Activated naive CD8-positive, alpha-beta T cell (primary cell): ENCODE results near the gene TRRAP.

Source experiments
- H3K27ac Mint-ChIP-seq: one replicate; pipeline ENCODE4 v1.8.0; 2021; ENCODE audit warnings: mixed read lengths
- H3K27me3 Mint-ChIP-seq: one replicate; pipeline ENCODE4 v1.8.0; 2021; ENCODE audit warnings: mixed read lengths
- H3K36me3 Mint-ChIP-seq: one replicate; pipeline ENCODE4 v1.8.0; 2021; ENCODE audit warnings: mixed read lengths
- H3K4me1 Mint-ChIP-seq: one replicate; pipeline ENCODE4 v1.8.0; 2021; ENCODE audit warnings: low read depth, mixed read lengths
- H3K4me3 Mint-ChIP-seq: one replicate; pipeline ENCODE4 v1.8.0; 2021; ENCODE audit warnings: mild to moderate bottlenecking, mixed read lengths
- H3K9me3 Mint-ChIP-seq: one replicate; pipeline ENCODE4 v1.8.0; 2021; ENCODE audit warnings: low read depth, mixed read lengths

The TRRAP gene

DNA sequence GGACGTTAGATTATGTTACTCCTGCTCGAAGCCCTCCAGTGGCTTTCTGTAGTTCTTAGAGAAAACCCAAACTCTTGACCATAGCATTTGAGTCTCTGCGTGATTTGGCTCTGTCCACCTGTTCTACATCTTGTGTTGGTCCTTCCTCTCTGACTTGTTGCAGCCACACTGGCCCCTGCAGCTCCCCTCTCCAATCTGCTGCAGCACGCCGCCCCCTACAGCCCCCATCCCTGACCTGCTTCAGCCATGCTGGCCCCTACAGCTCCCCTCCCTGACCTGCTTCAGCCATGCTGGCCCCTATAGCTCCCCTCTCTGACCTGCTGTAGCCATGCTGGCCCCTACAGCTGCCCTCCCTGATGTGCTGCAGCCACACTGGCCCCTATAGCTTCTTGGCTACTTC lies 29.2 kb downstream of the TRRAP start:
- Mint-ChIP-seq H3K27ac (no peak overlapping the region), H3K27me3 (no peaks in the 10 kb centered on the region)

DNA sequence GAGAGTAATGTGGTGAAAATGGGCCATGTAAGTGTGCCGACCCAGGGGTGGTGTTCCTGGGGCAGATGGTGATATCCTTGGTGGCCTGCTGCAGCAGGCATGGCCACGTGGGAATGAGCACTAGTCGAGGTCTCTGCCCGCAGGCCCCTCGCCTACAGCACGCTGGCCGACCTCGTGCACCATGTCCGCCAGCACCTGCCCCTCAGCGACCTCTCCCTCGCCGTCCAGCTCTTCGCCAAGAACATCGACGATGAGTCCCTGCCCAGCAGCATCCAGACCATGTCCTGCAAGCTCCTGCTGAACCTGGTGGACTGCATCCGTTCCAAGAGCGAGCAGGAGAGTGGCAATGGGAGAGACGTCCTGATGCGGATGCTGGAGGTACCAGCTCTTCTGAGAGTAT lies 30.3 kb downstream of the TRRAP start:
- Mint-ChIP-seq H3K4me3 (no peak overlapping the region), H3K9me3 (no peaks in the 10 kb centered on the region), H3K36me3 (peaks cover 16% of the 10 kb centered on the region), H3K27me3 (no peaks in the 10 kb centered on the region), H3K4me1 (peaks cover 2% of the 10 kb centered on the region), H3K27ac (no peak overlapping the region)

More for the DNA sequence above, 29.2 kb downstream of the TRRAP start:
- no peaks in the 10 kb centered on the region for H3K9me3 Mint-ChIP-seq
- no peaks in the 10 kb centered on the region for H3K4me1 Mint-ChIP-seq
- peaks cover 17% of the 10 kb centered on the region for H3K36me3 Mint-ChIP-seq
- H3K4me3 Mint-ChIP-seq, result no peak overlapping the region

DNA sequence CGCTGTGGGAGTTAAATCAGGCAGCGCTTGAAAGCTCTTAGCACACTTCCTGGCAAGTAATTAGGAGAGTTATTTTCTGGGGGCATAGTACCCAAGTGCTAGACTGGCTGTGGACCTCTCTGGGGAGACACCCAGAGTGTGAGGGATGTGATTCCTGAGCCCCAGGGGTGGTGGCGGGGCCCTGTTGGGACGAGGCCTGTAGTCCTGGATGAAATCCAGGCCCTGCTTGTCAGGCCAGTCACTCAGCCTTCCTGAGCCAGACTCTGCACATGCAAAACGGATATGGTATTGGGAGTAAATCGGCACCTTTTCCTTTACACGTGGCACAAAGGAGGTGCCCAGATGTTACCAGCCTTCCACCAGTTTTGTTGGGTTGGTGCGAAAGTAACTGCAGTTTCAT lies 31.2 kb downstream of the TRRAP start:
- Mint-ChIP-seq H3K36me3 (peaks cover 13% of the 10 kb centered on the region), H3K4me1 (peaks cover 2% of the 10 kb centered on the region), H3K4me3 (no peak overlapping the region), H3K27ac (no peak overlapping the region), H3K9me3 (no peaks in the 10 kb centered on the region), H3K27me3 (no peaks in the 10 kb centered on the region)

DNA sequence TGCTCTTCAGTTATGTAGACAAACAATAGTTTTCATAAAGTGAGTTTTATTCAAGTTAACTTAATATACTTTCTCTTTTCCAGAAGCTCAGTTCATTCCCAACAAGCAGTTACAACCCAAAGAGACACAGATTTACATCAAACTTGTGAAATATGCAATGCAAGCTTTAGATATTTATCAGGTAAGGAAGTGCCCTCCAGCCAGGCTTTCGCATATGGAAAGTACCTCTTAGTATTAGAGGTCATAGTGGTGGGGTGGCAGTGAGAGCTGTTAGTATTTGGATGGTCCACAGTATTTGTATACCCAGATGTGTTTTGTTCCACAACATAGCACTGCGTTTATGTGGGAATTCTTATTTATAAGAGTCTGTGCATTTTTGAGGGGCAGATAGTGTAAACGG lies 32.1 kb downstream of the TRRAP start:
- no peaks in the 10 kb centered on the region for H3K9me3 Mint-ChIP-seq
- no peak overlapping the region for H3K4me3 Mint-ChIP-seq
- H3K36me3 Mint-ChIP-seq, result peaks cover 6% of the 10 kb centered on the region
- H3K27ac Mint-ChIP-seq, result no peak overlapping the region
- H3K4me1 Mint-ChIP-seq, result peaks cover 2% of the 10 kb centered on the region
- H3K27me3 Mint-ChIP-seq, result no peaks in the 10 kb centered on the region

DNA sequence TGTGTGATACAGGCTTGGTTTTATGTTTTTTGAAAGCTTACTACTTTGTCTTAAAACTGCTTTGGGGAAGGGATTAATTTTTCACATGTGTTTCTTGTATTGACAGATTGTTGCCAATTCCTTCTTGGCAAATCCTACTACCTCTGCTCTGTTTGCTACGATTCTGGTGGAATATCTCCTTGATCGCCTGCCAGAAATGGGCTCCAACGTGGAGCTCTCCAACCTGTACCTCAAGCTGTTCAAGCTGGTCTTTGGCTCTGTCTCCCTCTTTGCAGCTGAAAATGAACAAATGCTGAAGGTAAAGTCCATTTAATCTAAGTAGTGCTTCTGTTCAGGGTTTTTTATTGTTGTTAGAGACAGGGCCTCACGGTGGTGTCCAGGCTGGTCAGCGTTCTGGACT lies 33.6 kb downstream of the TRRAP start:
- H3K27ac Mint-ChIP-seq, result no peak overlapping the region
- H3K4me3 Mint-ChIP-seq, result no peak overlapping the region
- no peaks in the 10 kb centered on the region for H3K9me3 Mint-ChIP-seq
- H3K27me3 Mint-ChIP-seq, result no peaks in the 10 kb centered on the region
- H3K36me3 Mint-ChIP-seq, result peaks cover 6% of the 10 kb centered on the region
- peaks cover 2% of the 10 kb centered on the region for H3K4me1 Mint-ChIP-seq

DNA sequence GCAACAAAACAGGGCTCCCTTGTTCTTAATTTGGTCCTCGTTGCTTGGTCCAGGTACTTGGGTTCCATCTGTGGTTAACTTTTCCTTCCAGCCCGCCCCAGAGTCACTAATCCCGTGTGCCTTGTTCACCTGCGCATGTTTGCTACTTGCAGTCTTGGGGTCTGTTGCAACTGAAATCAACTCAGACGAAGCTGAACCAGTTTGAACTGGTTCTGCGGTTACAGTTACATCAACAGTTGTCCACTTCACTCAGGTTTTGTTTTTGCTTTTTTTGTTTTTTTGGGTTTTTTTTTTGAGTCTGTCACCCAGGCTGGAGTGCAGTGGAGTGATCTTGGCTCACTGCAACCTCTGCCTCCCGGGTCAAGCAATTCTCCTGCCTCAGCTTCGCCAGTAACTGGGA lies 34.7 kb downstream of the TRRAP start:
- peaks cover 6% of the 10 kb centered on the region for H3K36me3 Mint-ChIP-seq

DNA sequence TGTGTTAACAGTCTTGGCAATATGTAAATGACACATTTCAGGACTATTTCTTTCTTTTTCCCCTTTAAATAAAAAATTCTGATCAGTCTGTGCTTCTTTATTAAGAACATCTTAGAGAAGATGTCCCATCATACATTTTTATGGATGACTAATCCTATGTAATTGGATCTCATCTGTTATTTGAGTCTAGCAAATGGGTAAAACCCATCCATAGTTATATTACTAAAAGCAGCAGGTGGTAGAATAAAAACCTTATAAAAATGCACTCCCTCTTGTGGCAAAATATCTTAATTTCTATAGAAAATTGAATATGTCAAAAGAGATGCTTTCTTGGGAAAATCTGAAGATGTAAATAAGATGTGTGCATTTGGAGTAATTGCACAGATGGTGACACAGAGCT lies 35.3 kb downstream of the TRRAP start:
- H3K9me3 Mint-ChIP-seq, result no peaks in the 10 kb centered on the region
- peaks cover 2% of the 10 kb centered on the region for H3K4me1 Mint-ChIP-seq
- no peaks in the 10 kb centered on the region for H3K27me3 Mint-ChIP-seq
- H3K36me3 Mint-ChIP-seq, result peaks cover 6% of the 10 kb centered on the region
- H3K27ac Mint-ChIP-seq, result no peak overlapping the region
- no peak overlapping the region for H3K4me3 Mint-ChIP-seq

More for the DNA sequence above, 34.7 kb downstream of the TRRAP start:
- peaks cover 2% of the 10 kb centered on the region for H3K4me1 Mint-ChIP-seq
- H3K27ac Mint-ChIP-seq, result no peak overlapping the region
- no peak overlapping the region for H3K4me3 Mint-ChIP-seq
- no peaks in the 10 kb centered on the region for H3K27me3 Mint-ChIP-seq
- no peaks in the 10 kb centered on the region for H3K9me3 Mint-ChIP-seq

DNA sequence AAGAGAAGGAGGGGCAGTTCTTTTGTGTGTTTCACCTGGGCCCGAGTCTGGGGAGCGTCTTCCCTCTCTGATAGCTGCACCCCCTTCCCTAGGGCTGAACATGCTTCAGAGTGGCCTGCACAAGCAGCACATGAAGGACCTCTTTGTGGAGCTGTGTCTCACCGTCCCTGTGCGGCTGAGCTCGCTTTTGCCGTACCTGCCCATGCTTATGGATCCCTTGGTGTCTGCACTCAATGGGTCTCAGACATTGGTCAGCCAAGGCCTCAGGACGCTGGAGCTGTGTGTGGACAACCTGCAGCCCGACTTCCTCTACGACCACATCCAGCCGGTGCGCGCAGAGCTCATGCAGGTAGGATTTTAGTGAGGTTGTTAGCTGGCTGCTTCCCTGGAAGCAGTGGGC lies 39.0 kb downstream of the TRRAP start:
- Mint-ChIP-seq H3K36me3 (peaks cover 4% of the 10 kb centered on the region), H3K27me3 (no peaks in the 10 kb centered on the region), H3K9me3 (no peaks in the 10 kb centered on the region), H3K27ac (no peak overlapping the region), H3K4me1 (peaks cover 2% of the 10 kb centered on the region), H3K4me3 (no peak overlapping the region)

DNA sequence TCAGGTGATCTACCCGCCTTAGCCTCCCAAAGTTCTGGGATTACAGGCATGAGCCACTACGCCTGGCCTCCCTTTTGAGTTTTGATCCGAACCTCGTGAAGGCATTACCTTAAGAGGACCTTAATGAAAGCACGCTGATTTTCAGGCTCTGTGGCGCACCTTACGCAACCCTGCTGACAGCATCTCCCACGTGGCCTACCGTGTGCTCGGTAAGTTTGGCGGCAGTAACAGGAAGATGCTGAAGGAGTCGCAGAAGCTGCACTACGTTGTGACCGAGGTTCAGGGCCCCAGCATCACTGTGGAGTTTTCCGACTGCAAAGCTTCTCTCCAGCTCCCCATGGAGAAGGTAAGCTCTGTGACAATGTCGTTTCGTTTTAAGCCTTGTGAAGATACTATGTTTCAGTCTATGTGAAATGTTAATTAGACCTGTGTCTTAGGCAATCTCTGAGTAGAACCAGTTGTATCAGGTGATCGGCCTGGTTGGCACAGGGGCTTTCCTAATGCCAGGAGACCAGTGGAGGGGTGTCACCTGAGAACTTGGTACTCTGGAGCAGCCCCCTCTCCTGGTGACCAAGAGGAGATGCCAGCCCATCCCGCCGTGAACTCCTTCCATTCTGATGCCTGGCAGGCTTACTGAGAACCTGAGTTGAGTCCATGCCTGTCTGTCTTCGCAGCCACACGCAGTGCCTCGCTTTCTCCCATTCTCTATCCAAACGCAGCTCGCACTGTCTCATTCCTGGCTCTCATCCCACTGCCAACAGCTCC lies 43.5 kb downstream of the TRRAP start:
- Mint-ChIP-seq H3K4me3 (no peak overlapping the region), H3K27ac (no peak overlapping the region), H3K9me3 (no peaks in the 10 kb centered on the region), H3K4me1 (no peaks in the 10 kb centered on the region), H3K36me3 (peaks cover 10% of the 10 kb centered on the region), H3K27me3 (no peaks in the 10 kb centered on the region)

DNA sequence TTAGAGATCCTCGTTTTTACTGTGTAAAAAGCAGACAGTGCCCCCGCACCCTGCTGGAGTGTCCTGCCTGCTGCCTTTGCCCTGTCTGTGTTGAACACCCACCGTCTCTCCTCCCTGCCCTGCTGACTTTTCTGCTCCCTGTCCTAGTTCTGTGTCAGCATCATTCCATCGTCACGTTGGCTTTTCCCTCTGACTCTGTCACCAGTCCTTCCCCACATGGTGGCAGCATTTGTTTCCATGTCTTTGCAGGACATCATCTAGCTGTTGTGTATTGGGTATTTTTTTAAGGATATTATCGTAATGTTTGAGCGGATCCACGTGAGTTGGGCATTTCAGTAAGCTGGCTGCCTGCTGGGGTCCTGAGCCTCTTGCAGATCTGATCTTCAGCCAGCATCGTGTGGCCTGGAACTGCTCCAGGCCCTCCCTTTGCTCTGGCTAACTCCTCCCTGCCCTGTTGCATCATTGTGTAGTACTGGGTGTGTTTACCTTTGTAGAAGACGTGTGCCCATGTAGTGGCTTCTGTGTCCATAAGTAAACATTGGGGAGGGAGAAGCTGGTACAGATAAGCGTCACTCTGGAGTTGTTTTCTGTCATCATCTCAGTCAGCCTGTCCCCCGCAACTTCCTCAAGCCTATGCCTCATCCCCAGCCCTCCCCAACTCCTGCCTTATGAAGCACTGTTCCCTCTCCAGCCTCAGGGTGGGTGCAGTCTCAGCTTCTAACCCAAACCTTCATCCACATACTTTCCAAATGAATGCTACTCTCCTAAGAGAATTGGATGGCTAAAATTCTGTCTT lies 44.3 kb downstream of the TRRAP start:
- H3K4me1 Mint-ChIP-seq, result no peaks in the 10 kb centered on the region
- H3K27ac Mint-ChIP-seq, result no peak overlapping the region
- H3K36me3 Mint-ChIP-seq, result peaks cover 12% of the 10 kb centered on the region
- no peak overlapping the region for H3K4me3 Mint-ChIP-seq
- H3K9me3 Mint-ChIP-seq, result no peaks in the 10 kb centered on the region
- H3K27me3 Mint-ChIP-seq, result no peaks in the 10 kb centered on the region

DNA sequence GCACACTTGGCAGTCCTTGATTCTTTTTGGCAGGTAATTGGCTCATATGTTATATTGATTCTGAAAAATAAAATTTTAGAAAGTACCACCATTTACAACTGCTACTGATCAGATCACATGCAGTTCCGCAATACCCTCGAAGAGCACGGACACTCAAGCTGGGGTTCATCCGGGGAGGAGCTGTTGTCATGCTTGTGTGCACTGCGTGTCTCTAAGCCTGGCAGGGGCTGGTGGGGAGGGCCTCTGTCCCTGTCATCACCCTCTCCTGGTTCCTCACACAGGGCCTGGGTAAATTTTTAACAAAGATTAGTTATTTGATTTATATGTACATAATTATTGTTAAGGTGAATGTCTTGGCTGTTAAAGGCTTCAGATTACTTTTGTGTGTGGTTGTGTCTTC lies 45.2 kb downstream of the TRRAP start:
- no peak overlapping the region for H3K27ac Mint-ChIP-seq
- no peaks in the 10 kb centered on the region for H3K27me3 Mint-ChIP-seq
- no peaks in the 10 kb centered on the region for H3K4me1 Mint-ChIP-seq
- H3K4me3 Mint-ChIP-seq, result no peak overlapping the region
- H3K36me3 Mint-ChIP-seq, result peaks cover 14% of the 10 kb centered on the region
- no peaks in the 10 kb centered on the region for H3K9me3 Mint-ChIP-seq

DNA sequence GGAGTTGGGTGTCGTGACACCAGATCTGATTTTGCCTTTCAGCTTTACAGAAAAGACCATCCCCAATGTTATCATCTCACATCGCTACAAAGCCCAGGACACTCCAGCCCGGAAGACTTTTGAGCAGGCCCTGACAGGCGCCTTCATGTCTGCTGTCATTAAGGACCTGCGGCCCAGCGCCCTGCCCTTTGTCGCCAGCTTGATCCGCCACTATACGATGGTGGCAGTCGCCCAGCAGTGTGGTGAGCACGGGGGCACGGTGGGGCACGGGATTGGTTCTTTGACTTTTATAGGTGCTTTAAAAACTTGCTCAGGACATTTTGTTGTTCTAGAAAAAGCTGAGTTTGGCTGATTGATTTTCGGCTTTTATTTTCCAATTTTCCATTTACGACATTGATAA lies 48.8 kb downstream of the TRRAP start:
- H3K4me3 Mint-ChIP-seq, result no peak overlapping the region
- H3K9me3 Mint-ChIP-seq, result no peaks in the 10 kb centered on the region
- no peak overlapping the region for H3K27ac Mint-ChIP-seq
- H3K4me1 Mint-ChIP-seq, result peaks cover 5% of the 10 kb centered on the region
- peaks cover 14% of the 10 kb centered on the region for H3K36me3 Mint-ChIP-seq
- H3K27me3 Mint-ChIP-seq, result no peaks in the 10 kb centered on the region

DNA sequence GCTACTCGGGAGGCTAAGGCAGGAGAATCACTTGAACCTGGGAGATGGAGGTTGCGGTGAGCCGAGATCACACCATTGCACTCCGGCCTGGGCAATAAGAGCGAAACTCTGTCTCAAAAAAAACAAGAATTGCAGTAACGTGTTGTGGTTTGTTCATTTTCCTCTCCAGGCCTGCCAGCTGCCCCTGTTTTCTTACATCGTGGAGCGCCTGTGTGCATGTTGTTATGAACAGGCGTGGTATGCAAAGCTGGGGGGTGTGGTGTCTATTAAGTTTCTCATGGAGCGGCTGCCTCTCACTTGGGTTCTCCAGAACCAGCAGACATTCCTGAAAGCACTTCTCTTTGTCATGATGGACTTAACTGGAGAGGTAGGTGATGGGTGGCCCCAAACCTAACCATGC lies 52.1 kb downstream of the TRRAP start:
- Mint-ChIP-seq H3K4me3 (no peak overlapping the region), H3K36me3 (peaks cover 7% of the 10 kb centered on the region), H3K9me3 (no peaks in the 10 kb centered on the region), H3K4me1 (peaks cover 5% of the 10 kb centered on the region), H3K27me3 (no peaks in the 10 kb centered on the region), H3K27ac (no peak overlapping the region)

DNA sequence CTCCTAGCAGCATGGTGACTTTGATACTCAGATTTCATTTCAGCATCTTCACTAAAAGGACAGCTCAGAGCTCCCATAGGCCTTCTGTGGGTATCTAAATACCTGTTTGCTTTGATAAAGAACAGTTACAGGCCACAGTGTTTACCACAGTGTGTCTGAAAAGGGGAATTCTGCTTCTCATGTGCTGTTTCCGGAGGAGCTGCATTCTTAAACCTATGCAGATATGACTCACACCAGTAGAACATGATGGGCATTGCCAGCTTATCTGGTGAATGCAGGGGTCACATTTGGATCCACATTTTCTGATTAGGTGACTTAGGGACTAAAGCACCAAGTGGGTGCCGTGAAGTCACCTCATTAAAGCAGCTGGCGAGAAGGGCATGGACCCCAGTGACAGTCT lies 52.6 kb downstream of the TRRAP start:
- Mint-ChIP-seq H3K9me3 (no peaks in the 10 kb centered on the region), H3K36me3 (peaks cover 8% of the 10 kb centered on the region), H3K27me3 (no peaks in the 10 kb centered on the region), H3K27ac (peak overlapping the region; percentile 85), H3K4me3 (peak overlapping the region; percentile 57), H3K4me1 (peaks cover 5% of the 10 kb centered on the region)

DNA sequence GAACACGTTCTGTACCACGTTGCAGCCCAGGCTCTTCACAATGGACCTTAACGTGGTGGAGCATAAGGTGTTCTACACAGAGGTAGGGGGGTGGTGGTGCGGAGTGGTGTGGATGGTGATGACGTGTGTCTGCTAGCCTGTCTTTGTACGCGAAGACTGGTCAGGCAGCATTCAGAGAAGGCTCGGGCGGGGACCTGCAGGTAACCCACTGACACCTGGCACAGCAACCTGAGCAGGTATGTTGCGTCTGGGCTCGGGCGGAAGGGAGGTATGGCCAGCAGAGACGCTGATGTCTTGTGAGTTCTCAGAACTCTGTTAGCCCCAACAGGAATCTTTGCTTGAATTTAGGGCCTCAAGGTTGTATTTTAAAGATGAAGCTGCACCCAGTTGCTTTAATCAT lies 55.0 kb downstream of the TRRAP start:
- Mint-ChIP-seq H3K4me3 (no peak overlapping the region), H3K36me3 (peaks cover 6% of the 10 kb centered on the region), H3K9me3 (no peaks in the 10 kb centered on the region), H3K27me3 (no peaks in the 10 kb centered on the region), H3K27ac (no peak overlapping the region), H3K4me1 (peaks cover 5% of the 10 kb centered on the region)
